Measurements from ENCODE around the gene FN3KRP.
A peak's percentile ranks its signal among the peaks of the same experiment; 100 is the strongest.

The FN3KRP gene, protein sequence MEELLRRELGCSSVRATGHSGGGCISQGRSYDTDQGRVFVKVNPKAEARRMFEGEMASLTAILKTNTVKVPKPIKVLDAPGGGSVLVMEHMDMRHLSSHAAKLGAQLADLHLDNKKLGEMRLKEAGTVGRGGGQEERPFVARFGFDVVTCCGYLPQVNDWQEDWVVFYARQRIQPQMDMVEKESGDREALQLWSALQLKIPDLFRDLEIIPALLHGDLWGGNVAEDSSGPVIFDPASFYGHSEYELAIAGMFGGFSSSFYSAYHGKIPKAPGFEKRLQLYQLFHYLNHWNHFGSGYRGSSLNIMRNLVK

DNA sequence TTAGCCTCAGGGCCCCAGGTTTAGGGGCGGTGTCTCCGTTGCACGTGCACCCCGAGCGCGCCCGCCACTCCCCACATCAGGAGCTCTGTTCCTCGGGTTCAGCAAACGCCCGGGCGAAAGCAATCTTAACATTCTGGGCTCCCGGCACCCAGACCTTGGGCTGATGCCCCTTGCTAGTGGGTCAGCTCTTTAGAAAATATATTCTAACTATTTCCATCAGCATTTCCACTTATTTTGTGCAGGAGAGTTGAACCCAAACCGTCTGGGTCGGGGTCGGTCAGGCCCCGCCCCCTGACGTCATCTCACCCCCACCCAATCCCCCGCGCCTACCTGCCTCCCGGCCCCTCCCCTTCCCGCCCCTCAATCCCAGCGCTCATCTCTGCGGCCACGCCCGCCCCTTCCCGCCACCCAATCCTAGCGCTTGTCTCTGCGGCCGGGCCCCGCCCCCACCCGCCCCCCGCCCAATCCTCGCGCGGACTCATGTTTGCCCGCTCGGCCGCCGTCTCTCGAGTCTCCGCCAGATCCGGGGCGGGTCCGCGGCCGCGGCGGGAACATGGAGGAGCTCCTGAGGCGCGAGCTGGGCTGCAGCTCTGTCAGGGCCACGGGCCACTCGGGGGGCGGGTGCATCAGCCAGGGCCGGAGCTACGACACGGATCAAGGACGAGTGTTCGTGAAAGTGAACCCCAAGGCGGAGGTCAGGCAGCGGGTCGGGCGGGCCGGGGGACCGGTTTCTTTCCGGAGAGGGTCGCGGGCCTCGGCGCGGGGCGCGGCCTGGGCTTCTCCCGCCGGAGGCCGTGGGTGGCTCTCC, at the start of gene FN3KRP:
Gene FN3KRP, plus strand, starts transcription at position 504 of the 808 bp plus-strand sequence. Its CDS starts 50 bp downstream, at position 554.
- peak within 1 kb of the TSS; percentile 77 for H3K4me3 ChIP-seq (ENCODE audit: low read length)
- TF ChIP-seq, protein P1, sequence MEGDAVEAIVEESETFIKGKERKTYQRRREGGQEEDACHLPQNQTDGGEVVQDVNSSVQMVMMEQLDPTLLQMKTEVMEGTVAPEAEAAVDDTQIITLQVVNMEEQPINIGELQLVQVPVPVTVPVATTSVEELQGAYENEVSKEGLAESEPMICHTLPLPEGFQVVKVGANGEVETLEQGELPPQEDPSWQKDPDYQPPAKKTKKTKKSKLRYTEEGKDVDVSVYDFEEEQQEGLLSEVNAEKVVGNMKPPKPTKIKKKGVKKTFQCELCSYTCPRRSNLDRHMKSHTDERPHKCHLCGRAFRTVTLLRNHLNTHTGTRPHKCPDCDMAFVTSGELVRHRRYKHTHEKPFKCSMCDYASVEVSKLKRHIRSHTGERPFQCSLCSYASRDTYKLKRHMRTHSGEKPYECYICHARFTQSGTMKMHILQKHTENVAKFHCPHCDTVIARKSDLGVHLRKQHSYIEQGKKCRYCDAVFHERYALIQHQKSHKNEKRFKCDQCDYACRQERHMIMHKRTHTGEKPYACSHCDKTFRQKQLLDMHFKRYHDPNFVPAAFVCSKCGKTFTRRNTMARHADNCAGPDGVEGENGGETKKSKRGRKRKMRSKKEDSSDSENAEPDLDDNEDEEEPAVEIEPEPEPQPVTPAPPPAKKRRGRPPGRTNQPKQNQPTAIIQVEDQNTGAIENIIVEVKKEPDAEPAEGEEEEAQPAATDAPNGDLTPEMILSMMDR (conservative IDR thresholded peaks at IDR 0.05; ENCODE audit: low read length): no peak
- DNase-seq (ENCODE audit: low read depth): peak; percentile 89

DNA sequence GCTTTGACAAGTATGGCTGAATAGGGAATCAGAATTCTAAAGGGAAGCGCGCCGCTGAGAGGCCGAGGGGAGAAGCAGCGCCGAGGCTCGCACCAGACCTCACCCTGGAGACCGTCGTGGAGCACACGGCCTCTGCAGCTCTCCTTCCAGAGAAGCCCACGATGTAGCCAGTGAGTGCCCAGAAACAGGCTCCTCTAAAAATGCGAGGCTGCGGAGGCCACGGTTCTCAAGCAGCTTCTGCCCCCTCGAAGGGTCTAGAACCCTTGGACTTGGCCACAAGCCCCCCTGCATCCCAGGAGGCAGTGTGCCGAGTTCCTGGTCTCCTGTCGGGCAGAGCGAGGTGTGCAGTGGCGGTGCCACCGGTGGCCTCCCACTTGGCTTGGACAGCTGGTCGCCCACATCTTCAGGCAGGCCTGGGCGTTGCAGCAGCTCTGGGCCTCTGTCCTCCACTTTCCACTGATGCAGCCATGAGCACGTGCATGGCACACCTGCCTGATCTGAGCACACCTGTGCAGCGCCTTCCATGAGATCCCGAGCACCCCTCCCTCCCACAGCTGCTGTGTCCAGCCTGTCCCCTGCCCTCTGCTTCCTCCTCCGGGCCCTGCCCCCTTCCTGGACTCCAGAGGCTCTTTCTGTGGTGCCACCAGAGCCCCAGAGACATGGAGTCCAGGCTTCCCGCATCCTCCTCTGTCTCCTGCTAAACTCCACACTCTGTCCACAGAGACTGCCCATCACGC, 49.4 kb upstream of the FN3KRP start:
- DNase-seq (ENCODE audit: low read depth): no peak
- TF ChIP-seq, protein P1 (conservative IDR thresholded peaks at IDR 0.05; ENCODE audit: low read length): no peak
- H3K4me3 ChIP-seq (ENCODE audit: low read length): no peak overlapping the region

DNA sequence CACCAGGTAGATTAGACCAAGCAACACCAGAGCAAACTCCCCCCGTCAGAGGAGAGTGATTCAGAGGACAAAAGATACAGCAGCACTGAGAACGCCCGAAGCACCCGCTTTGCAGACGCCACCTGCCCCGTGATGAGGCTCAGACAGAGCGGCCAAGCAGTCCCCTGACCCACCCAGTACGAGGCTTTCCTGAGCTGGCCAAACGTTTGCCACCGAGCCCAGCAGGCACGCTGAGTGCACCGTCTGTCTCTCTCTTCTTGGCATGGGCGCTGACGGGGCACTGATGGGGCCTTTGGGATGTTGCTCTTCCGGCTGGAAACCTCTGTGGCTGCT, 48.9 kb upstream of the FN3KRP start:
- H3K4me3 ChIP-seq (ENCODE audit: low read length): no peak overlapping the region
- TF ChIP-seq, protein P1 (conservative IDR thresholded peaks at IDR 0.05; ENCODE audit: low read length): no peak
- no peak for DNase-seq (ENCODE audit: low read depth)

DNA sequence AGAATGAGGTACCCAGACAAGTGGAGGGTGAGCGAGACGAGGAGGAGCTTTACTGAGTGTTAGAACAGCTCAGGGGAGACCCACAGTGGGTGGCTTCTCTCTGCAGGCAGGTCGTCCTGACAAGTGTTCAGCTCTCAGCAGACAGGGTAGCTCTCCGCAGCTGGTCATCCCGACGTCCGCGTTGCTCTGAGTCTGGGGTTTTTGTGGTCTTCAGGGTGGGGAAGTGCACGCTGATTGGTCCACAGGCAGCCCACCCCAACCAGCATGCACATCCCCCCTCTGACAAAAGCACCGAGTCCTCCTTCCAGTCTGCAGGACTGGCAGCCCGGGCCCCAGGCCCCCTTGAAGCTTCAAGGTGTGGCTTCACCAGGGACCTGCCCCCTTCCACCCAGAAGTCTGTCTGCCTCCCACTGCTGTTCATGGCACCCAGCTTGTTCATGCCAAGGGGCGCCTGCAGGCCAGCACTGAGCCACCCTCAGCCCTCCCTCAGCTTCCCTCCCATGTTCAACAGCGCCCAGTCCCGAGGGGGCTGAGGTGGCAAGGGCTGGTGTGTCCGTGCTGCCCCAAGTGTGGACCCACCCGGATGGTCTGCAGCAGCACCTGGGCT, 48.4 kb upstream of the FN3KRP start:
- no peak for DNase-seq (ENCODE audit: low read depth)
- H3K4me3 ChIP-seq (ENCODE audit: low read length): no peak overlapping the region
- TF ChIP-seq, protein P1 (conservative IDR thresholded peaks at IDR 0.05; ENCODE audit: low read length): no peak

DNA sequence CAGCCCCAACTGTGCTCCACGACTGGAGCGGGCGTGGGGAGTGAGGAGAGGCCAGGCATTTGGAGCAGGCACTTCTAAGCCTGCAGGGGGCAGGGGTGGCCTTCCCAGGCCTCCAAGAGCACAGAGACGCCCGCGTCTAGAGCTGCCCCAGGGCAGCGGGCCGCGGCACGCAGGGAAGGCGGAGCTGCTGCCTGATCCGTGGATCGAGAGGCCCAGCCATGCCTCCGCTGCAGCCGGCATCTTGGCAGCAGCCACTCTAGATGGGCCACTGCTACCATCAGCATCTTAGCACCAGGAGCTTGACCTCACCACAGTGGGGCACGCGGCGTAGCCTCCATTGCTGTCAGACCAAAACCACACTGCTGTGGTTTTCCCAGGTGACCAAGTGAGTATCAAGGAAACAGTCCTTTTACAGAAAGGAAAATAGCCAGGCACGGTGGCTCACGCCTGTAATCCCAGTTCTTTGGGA, 47.8 kb upstream of the FN3KRP start:
- TF ChIP-seq, protein P1 (conservative IDR thresholded peaks at IDR 0.05; ENCODE audit: low read length): peak; percentile 59
- peak; percentile 69 for DNase-seq (ENCODE audit: low read depth)
- no peak overlapping the region for H3K4me3 ChIP-seq (ENCODE audit: low read length)

DNA sequence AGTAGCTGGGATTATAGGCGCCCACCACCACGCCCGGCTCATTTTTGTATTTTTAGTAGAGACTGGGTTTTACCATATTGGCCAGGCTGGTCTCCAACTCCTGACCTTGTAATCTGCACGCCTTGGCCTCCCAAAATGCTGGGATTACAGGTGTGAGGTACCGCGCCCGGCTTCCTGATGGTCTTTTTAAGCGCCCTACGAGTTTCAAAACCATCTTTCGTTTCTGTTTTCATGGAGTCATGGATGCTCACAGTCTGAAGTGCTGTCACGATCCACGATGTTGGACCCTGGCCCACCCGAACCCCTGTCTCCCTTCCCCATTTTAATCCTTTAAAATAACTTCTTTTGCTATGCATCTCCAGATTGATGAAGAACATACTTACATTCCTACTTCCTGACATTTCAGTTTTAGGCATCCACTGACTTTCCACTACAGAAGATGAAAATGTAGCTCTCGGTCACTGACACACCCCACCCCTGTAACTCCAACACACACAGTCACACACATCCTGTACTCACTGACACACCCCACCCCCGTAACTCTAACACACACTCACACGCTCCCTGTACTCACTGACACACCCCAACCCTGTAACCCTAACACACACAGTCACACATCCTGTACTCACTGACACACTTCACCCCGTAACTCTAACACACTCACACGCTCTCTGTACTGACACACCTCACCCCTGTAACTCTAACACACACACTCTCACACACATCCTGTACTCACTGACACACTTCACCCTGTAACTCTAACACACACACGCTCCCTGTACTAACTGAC, 45.6 kb upstream of the FN3KRP start:
- no peak for DNase-seq (ENCODE audit: low read depth)
- TF ChIP-seq, protein P1 (conservative IDR thresholded peaks at IDR 0.05; ENCODE audit: low read length): no peak
- no peak overlapping the region for H3K4me3 ChIP-seq (ENCODE audit: low read length)

Data from AG10803 (cell line).